ENCODE results near the gene ADM.
"Not testable (repeated sequence)": the region's sequence is repeated elsewhere in the genome, so short reads cannot be mapped to it uniquely, and the experiment has no call there.

ADM gene

GRCh38 chr11:10304495-10305261 is at the start of gene ADM:
ADM (plus strand) TSS chr11:10305073; CDS start chr11:10305701, 628 bp downstream.
- peak; percentile 87 for FAIRE-seq

GRCh38 chr11:10255388-10256125 is 49.3 kb upstream of the ADM start:
- no peak for FAIRE-seq

GRCh38 chr11:10257478-10257877 is 47.4 kb upstream of the ADM start:
- FAIRE-seq, result no peak

GRCh38 chr11:10261821-10262220 is 43.1 kb upstream of the ADM start:
- no peak for FAIRE-seq

- FAIRE-seq, result peak; percentile 3
Measured at GRCh38 chr11:10263929-10264328, 40.9 kb upstream of the ADM start.

- not testable (repeated sequence) for FAIRE-seq
Measured at GRCh38 chr11:10264716-10265115, 40.2 kb upstream of the ADM start.

GRCh38 chr11:10265936-10266335 is 38.9 kb upstream of the ADM start:
- FAIRE-seq, result no peak

GRCh38 chr11:10267821-10268220 is 37.1 kb upstream of the ADM start:
- no peak for FAIRE-seq

GRCh38 chr11:10268746-10269488 is 36.0 kb upstream of the ADM start:
- FAIRE-seq, result no peak

GRCh38 chr11:10272132-10272531 is 32.7 kb upstream of the ADM start:
- FAIRE-seq, result no peak

- no peak for FAIRE-seq
Measured at GRCh38 chr11:10273738-10274137, 31.1 kb upstream of the ADM start.

GRCh38 chr11:10274726-10275125 is 30.1 kb upstream of the ADM start:
- no peak for FAIRE-seq

- FAIRE-seq, result no peak
Measured at GRCh38 chr11:10275714-10276113, 29.2 kb upstream of the ADM start.

- FAIRE-seq, result no peak
Measured at GRCh38 chr11:10282117-10282516, 22.8 kb upstream of the ADM start.

GRCh38 chr11:10283991-10284390 is 20.9 kb upstream of the ADM start:
- FAIRE-seq, result peak; percentile 71

GRCh38 chr11:10285148-10285802 is 19.6 kb upstream of the ADM start:
- no peak for FAIRE-seq

GRCh38 chr11:10287140-10287539 is 17.7 kb upstream of the ADM start:
- FAIRE-seq, result no peak

- FAIRE-seq, result no peak
Measured at GRCh38 chr11:10287766-10288715, 16.8 kb upstream of the ADM start.

- no peak for FAIRE-seq
Measured at GRCh38 chr11:10288881-10289764, 15.8 kb upstream of the ADM start.

GRCh38 chr11:10289765-10290380 is 15.0 kb upstream of the ADM start:
- FAIRE-seq, result no peak
